Pancreas (tissue), 10 donors: ENCODE results near the gene RAVER2. TPM values are rescaled to one million over a fixed set of nuclear protein-coding genes. Genes with fewer than 3 reads are reported as not detected.

ENCODE experiments used
- ATAC-seq, 4 donors: fragments of 200-7000 bp; cut with Tn5 transposase; one replicate each; pipeline versions ENCODE4 v1.8.0 to v1.9.1; 2020; ENCODE audit warnings: mild to moderate bottlenecking in 4 of 4, moderate library complexity in 4 of 4
- DNase-seq, 6 donors: peaks; one replicate each; pipeline ENCODE4 v3.0.0-alpha.2; 2020
- FAIRE-seq: peaks from 2 replicates; lab custom pipeline; 2012; peaks lifted over from hg19 to GRCh38; lab: Jason Lieb, UNC
- H3K27ac ChIP-seq, 4 donors: fragments of 200-600 bp; sonication (generic); 1 replicate in 3 of 4; 2 replicates in 1 of 4; pipeline versions ENCODE4 v1.5.0 to v1.8.0; 2020
- H3K27me3 ChIP-seq, 4 donors: fragments of 200-600 bp; one replicate each; pipeline ENCODE4 v1.8.0; 2021
- H3K36me3 ChIP-seq, 3 donors: fragments of 200-600 bp; sonication (generic) in 1 of 3; one replicate each; pipeline versions ENCODE4 v1.5.0 to v1.8.0; 2020 to 2021
- H3K4me1 ChIP-seq, 3 donors: fragments of 200-600 bp; one replicate each; pipeline ENCODE4 v1.8.0; 2021
- H3K4me3 ChIP-seq, 4 donors: fragments of 200-600 bp; sonication (generic) in 2 of 4; one replicate each; pipeline versions ENCODE4 v1.5.0 to v1.8.0; 2020 to 2021
- H3K9me3 ChIP-seq, 4 donors: fragments of 200-600 bp; one replicate each; pipeline ENCODE4 v1.8.0; 2021
- CTCF ChIP-seq, 4 donors: fragments of 200-600 bp; sonication (generic) in 3 of 4; IDR thresholded peaks; one replicate each; pipeline versions ENCODE4 v1.5.0 to v1.8.0; 2021; ENCODE audit warnings: antibody characterized with exemption in 4 of 4
- WGBS, 2 donors: extraction: QIAGEN DNeasy Blood & Tissue Kit; methylation state at CpG; one replicate each; pipeline ENCODE4 v1.1.7; 2013; 5-methylcytosine and 5-hydroxymethylcytosine counted together
- intact Hi-C, 3 donors: fragments of 100-400 bp; cut with DNase I; formaldehyde crosslinking; loops; one replicate each; pipeline versions ENCODE4 v1.11.1 to v1.14.2; 2022
- polyA plus RNA-seq, 2 donors: library from polyadenylated mRNA; stranded (reverse); fragments of 200-250 nt; gene quantifications; one replicate each; pipeline ENCODE4 v1.2.3, GENCODE V29; 2013
- total RNA-seq, 6 donors: library from RNA; stranded (reverse); fragmentation: NEBNext Ultra II Directional in 4 of 6; extraction: Animal tissue kit (Norgen Biotek cat#: 25700) in 4 of 6; gene quantifications; one replicate each; pipeline versions ENCODE4 v1.2.1 to v1.2.4, GENCODE V29; 2021 to 2023
- donor health status: healthy with polysubstance abuse.
- donor health status: DM: no; HTN: no; CAD: no; lungs with moderate emphysema.
- donor health status: DM: no; HTN: no; CAD: no.
- donor health status: control.
- donor health status: control.
- donor health status: Bipolar disorder and iron deficiency.
- donor health status: DM: yes; HTN: yes; CAD: no.
- donor health status: DM: no; HTN: no; CAD: no.
- donor health status: DM: no; HTN: no; CAD: no.
- donor health status: DM: yes; HTN: yes; CAD: no.

The RAVER2 gene
- total and polyA plus RNA-seq, 8 donors = 3.3 to 8.7 (median 5.0) TPM

GRCh38 chr1:64854674-64855073, 109.8 kb downstream of the RAVER2 start:
- no peaks in the 10 kb centered on the region for H3K9me3 ChIP-seq
- no peaks in the 10 kb centered on the region for H3K4me1 ChIP-seq
- no peak for TF ChIP-seq CTCF (IDR thresholded peaks at IDR 0.05)
- no peak overlapping the region for H3K4me3 ChIP-seq
- H3K36me3 ChIP-seq = peaks cover 0 to 58% (median 20%) of the 10 kb centered on the region in 3 donors
- WGBS, 2 donors = 89 to 97% methylated on average over 5 of the region's 5 CpGs
- DNase-seq = no peak
- intact Hi-C loops = no loop called here
- H3K27me3 ChIP-seq = no peaks in the 10 kb centered on the region
- no peak for ATAC-seq
- no peak overlapping the region for H3K27ac ChIP-seq
- no peak for FAIRE-seq

- Histone ChIP-seq H3K4me1 (no peaks in the 10 kb centered on the region), H3K27ac (no peak overlapping the region), H3K27me3 (no peaks in the 10 kb centered on the region), H3K9me3 (no peaks in the 10 kb centered on the region), H3K36me3 (peaks cover 0 to 55% (median 20%) of the 10 kb centered on the region in 3 donors), H3K4me3 (no peak overlapping the region)
- no peak for FAIRE-seq
- WGBS, 2 donors = 86 to 97% methylated on average over 8 of the region's 8 CpGs
- intact Hi-C loops = no loop called here
- no peak for DNase-seq
- no peak for ATAC-seq
- no peak for TF ChIP-seq CTCF (IDR thresholded peaks at IDR 0.05)
Observed at GRCh38 chr1:64855557-64855956, 110.7 kb downstream of the RAVER2 start.

- ATAC-seq (peak; percentile 83 to 92 (median 86)), DNase-seq (peak in 4 of 6 donors; percentile 44 to 74 (median 64)), FAIRE-seq (no peak)
- no peak overlapping the region for H3K27ac ChIP-seq
- H3K4me1 ChIP-seq = no peaks in the 10 kb centered on the region
- H3K4me3 ChIP-seq = no peak overlapping the region
- H3K36me3 ChIP-seq = peaks cover 0 to 52% (median 20%) of the 10 kb centered on the region in 3 donors
- no peak for TF ChIP-seq CTCF (IDR thresholded peaks at IDR 0.05)
- intact Hi-C loops = no loop called here
- 40 to 60% methylated on average over 10 of the region's 10 CpGs for WGBS, 2 donors
- no peaks in the 10 kb centered on the region for H3K27me3 ChIP-seq
- no peaks in the 10 kb centered on the region for H3K9me3 ChIP-seq
Observed at GRCh38 chr1:64856553-64856952, 111.7 kb downstream of the RAVER2 start.

GRCh38 chr1:64857347-64857746, 112.5 kb downstream of the RAVER2 start:
- peaks cover 0 to 52% (median 20%) of the 10 kb centered on the region in 3 donors for H3K36me3 ChIP-seq
- no peak for FAIRE-seq
- ATAC-seq = no peak
- no peak for DNase-seq
- intact Hi-C loops = no loop called here
- no peaks in the 10 kb centered on the region for H3K27me3 ChIP-seq
- H3K4me1 ChIP-seq = no peaks in the 10 kb centered on the region
- no peak overlapping the region for H3K27ac ChIP-seq
- no peak for TF ChIP-seq CTCF (IDR thresholded peaks at IDR 0.05)
- 93 to 95% methylated on average over 4 of the region's 4 CpGs for WGBS, 2 donors
- H3K9me3 ChIP-seq = no peaks in the 10 kb centered on the region
- no peak overlapping the region for H3K4me3 ChIP-seq

- Histone ChIP-seq H3K27me3 (no peaks in the 10 kb centered on the region), H3K9me3 (no peaks in the 10 kb centered on the region), H3K27ac (no peak overlapping the region), H3K36me3 (peaks cover 0 to 43% (median 20%) of the 10 kb centered on the region in 3 donors), H3K4me3 (no peak overlapping the region), H3K4me1 (peaks cover 0 to 4% (median 0%) of the 10 kb centered on the region in 3 donors)
- DNase-seq (no peak), ATAC-seq (peak in 3 of 4 donors; percentile 67 to 74 (median 69)), FAIRE-seq (no peak)
- TF ChIP-seq CTCF (IDR thresholded peaks at IDR 0.05) = peak in 1 of 4 donors; percentile 10
- WGBS, 2 donors = 71 to 73% methylated on average over 4 of the region's 4 CpGs
- intact Hi-C loops = no loop called here
Observed at GRCh38 chr1:64861611-64862010, 116.7 kb downstream of the RAVER2 start.
